HepG2 (cell line): ENCODE data around the gene FGF1. TPM values are rescaled to one million over a fixed set of nuclear protein-coding genes. Genes with fewer than 3 reads are reported as not detected.

ENCODE experiments used
- ATAC-seq: fragments of 200-7000 bp; cut with Tn5 transposase; 3 replicates; pipeline ENCODE4 v1.9.1; 2020; ENCODE audit warnings: mild to moderate bottlenecking, moderate library complexity
- BruUV-seq: library from RNA; stranded (reverse); fragments of 400-500 nt; replicated peaks from 2 replicates; lab custom pipeline; 2021; lab: Mats Ljungman, UMichigan
- CTCF ChIA-PET: fragments of 300-600 bp; formaldehyde crosslinking; extraction: SDS; loops from one replicate; lab custom pipeline; 2021; ENCODE audit warnings: low total read pairs, inconsistent platforms, low intra/inter-chr PET ratio; lab: Yijun Ruan, JAX
- POLR2A ChIA-PET: fragments of 350-600 bp; sonication (Branson Sonifier 250); formaldehyde crosslinking; loops from one replicate; lab custom pipeline; 2020; ENCODE audit warnings: antibody characterized with exemption, inconsistent platforms; lab: Yijun Ruan, JAX
- DNase-seq: peaks from one replicate; pipeline ENCODE4 v3.0.0-alpha.2; 2015; ENCODE audit warnings: low spot score
- FAIRE-seq: peaks from 3 replicates; lab custom pipeline; 2011; peaks lifted over from hg19 to GRCh38; lab: Jason Lieb, UNC
- H2AFZ ChIP-seq: one replicate; pipeline ENCODE4 v1.6.1; 2011; ENCODE audit warnings: low read length, inconsistent platforms
- H3K27ac ChIP-seq: fragments of 300-600 bp; 3 replicates; pipeline ENCODE4 v1.8.0; 2011; ENCODE audit warnings: mixed run types, mild to moderate bottlenecking, mixed read lengths, low read length, inconsistent platforms; ENCODE audit not compliant: insufficient read depth; ENCODE audit errors: extremely low read length
- H3K27me3 ChIP-seq, 2 experiments: fragments of 200-600 bp in 1 of 2; 2 replicates in 1 of 2; 3 replicates in 1 of 2; pipeline versions ENCODE4 v1.6.0 to v1.8.0; 2011; ENCODE audit warnings: low read length in 2 of 2, mild to moderate bottlenecking in 2 of 2, moderate library complexity in 2 of 2, inconsistent platforms in 1 of 2; ENCODE audit not compliant: insufficient read depth in 2 of 2, control insufficient read depth in 1 of 2
- H3K36me3 ChIP-seq, 2 experiments: fragments of 200-600 bp in 1 of 2; replicated peaks in 1 of 2; 2 replicates in 1 of 2; 3 replicates in 1 of 2; pipeline versions ENCODE4 v1.5.1 to v1.8.0; 2011; ENCODE audit warnings: low read length in 2 of 2, inconsistent platforms in 1 of 2; ENCODE audit not compliant: insufficient read depth in 2 of 2, control insufficient read depth in 1 of 2
- H3K4me1 ChIP-seq: 2 replicates; pipeline ENCODE4 v1.5.1; 2012; ENCODE audit warnings: low read length, inconsistent platforms; ENCODE audit not compliant: insufficient read depth
- H3K4me2 ChIP-seq: 2 replicates; pipeline ENCODE4 v1.6.0; 2011; ENCODE audit warnings: low read depth, low read length, inconsistent platforms
- H3K4me3 ChIP-seq, 3 experiments: fragments of 200-600 bp in 1 of 3; sonication (generic), shearing (Covaris generic) in 1 of 3; replicated peaks in 1 of 3; 2 replicates each; pipeline ENCODE4 v1.5.1; 2011 to 2016; ENCODE audit warnings: low read length in 3 of 3, inconsistent platforms in 2 of 3, low read depth in 2 of 3, mild to moderate bottlenecking in 2 of 3, control low read depth in 1 of 3, mixed read lengths in 1 of 3; ENCODE audit not compliant: insufficient read depth in 1 of 3
- H3K79me2 ChIP-seq: one replicate; pipeline ENCODE4 v1.6.1; 2011; ENCODE audit warnings: low read length, inconsistent platforms; ENCODE audit not compliant: insufficient read depth
- H3K9ac ChIP-seq: 2 replicates; pipeline ENCODE4 v1.6.0; 2011; ENCODE audit warnings: mild to moderate bottlenecking, low read depth, low read length, inconsistent platforms; ENCODE audit not compliant: insufficient read depth
- H3K9me3 ChIP-seq: 2 replicates; pipeline ENCODE4 v1.5.1; 2012; ENCODE audit warnings: mild to moderate bottlenecking, low read length
- H4K20me1 ChIP-seq: 2 replicates; pipeline ENCODE4 v1.6.0; 2011; ENCODE audit warnings: inconsistent platforms, mild to moderate bottlenecking, low read length, moderate library complexity; ENCODE audit not compliant: insufficient read depth
- BRF2 ChIP-seq: sonication (generic); formaldehyde crosslinking; IDR thresholded peaks from 2 replicates; pipeline ENCODE4 v1.8.1; 2022; ENCODE audit warnings: mild to moderate bottlenecking, missing genetic modification reagents
- CREBL2 ChIP-seq: sonication (generic); formaldehyde crosslinking; IDR thresholded peaks from 2 replicates; pipeline ENCODE4 v1.8.1; 2023; ENCODE audit warnings: missing genetic modification reagents, mild to moderate bottlenecking, borderline replicate concordance
- MATR3 ChIP-seq: sonication (generic); formaldehyde crosslinking; IDR thresholded peaks from 2 replicates; pipeline ENCODE4 v1.4.0; 2020; ENCODE audit warnings: missing genetic modification reagents
- MBD4 ChIP-seq: IDR thresholded peaks from 2 replicates; pipeline ENCODE4 v1.6.1; 2012; ENCODE audit warnings: low read length, inconsistent platforms, borderline replicate concordance
- PCBP2 ChIP-seq: fragments of 200-400 bp; formaldehyde crosslinking; optimal IDR thresholded peaks from 2 replicates; pipeline ENCODE3; 2018; ENCODE audit warnings: low read length, low read depth; ENCODE audit not compliant: poor library complexity, severe bottlenecking
- RNF2 ChIP-seq: fragments of 450-650 bp; conservative IDR thresholded peaks from 2 replicates; pipeline ENCODE4 v1.6.1; 2016; ENCODE audit warnings: low read depth
- TMF1 ChIP-seq: sonication (generic); formaldehyde crosslinking; IDR thresholded peaks from 2 replicates; pipeline ENCODE4 v1.8.1; 2022; ENCODE audit warnings: low read depth, missing genetic modification reagents
- ZC3H4 ChIP-seq: sonication (generic); formaldehyde crosslinking; IDR thresholded peaks from 2 replicates; pipeline ENCODE4 v1.4.0; 2020; ENCODE audit warnings: missing genetic modification reagents, borderline replicate concordance
- ZEB1 ChIP-seq: IDR thresholded peaks from 2 replicates; pipeline ENCODE4 v1.6.1; 2012; ENCODE audit warnings: mild to moderate bottlenecking, low read depth, inconsistent platforms; ENCODE audit not compliant: insufficient replicate concordance
- ZFAT ChIP-seq: sonication (generic); formaldehyde crosslinking; conservative IDR thresholded peaks from 2 replicates; pipeline ENCODE4 v1.8.1; 2023; ENCODE audit warnings: missing genetic modification reagents, inconsistent platforms
- ZKSCAN5 ChIP-seq: sonication (generic); formaldehyde crosslinking; IDR thresholded peaks from 2 replicates; pipeline ENCODE4 v1.5.1; 2020; ENCODE audit warnings: mild to moderate bottlenecking, missing genetic modification reagents
- ZNF280B ChIP-seq: sonication (generic); formaldehyde crosslinking; IDR thresholded peaks from 2 replicates; pipeline ENCODE4 v1.5.0; 2020; ENCODE audit warnings: missing genetic modification reagents, mild to moderate bottlenecking, borderline replicate concordance
- ZNF615 ChIP-seq: sonication (generic); formaldehyde crosslinking; IDR thresholded peaks from 2 replicates; pipeline ENCODE4 v1.5.0; 2020; ENCODE audit warnings: mild to moderate bottlenecking, missing genetic modification reagents, borderline replicate concordance
- ZNF816 ChIP-seq: sonication (generic); formaldehyde crosslinking; IDR thresholded peaks from 2 replicates; pipeline ENCODE4 v1.8.0; 2022; ENCODE audit warnings: missing genetic modification reagents, mild to moderate bottlenecking, borderline replicate concordance
- ZSCAN20 ChIP-seq: sonication (generic); formaldehyde crosslinking; IDR thresholded peaks from 2 replicates; pipeline ENCODE4 v1.4.0; 2020; ENCODE audit warnings: missing genetic modification reagents, mild to moderate bottlenecking, borderline replicate concordance
- WGBS: methylation state at CpG from one replicate; pipeline ENCODE4 v1.1.6; 2017; ENCODE audit warnings: low lambda C conversion rate; 5-methylcytosine and 5-hydroxymethylcytosine counted together
- in situ Hi-C: cut with HindIII; loops from 2 replicates; pipeline ENCODE4 v1.10.0; 2017; ENCODE audit warnings: low pct_unique_long_range_greater_than_20kb; ENCODE audit not compliant: extremely low pct_ligation_motif_present
- intact Hi-C: fragments of 100-400 bp; cut with micrococcal nuclease; formaldehyde crosslinking; loops from one replicate; pipeline ENCODE4 v1.10.0; 2022; ENCODE audit not compliant: unreplicated experiment
- polyA plus RNA-seq, 8 experiments: library from polyadenylated mRNA; depleted of rRNA in 3 of 8; stranded (reverse) in 7 of 8; unstranded in 1 of 8; fragments of >200 nt; fragmentation: Illumina TruSeq in 4 of 8; extraction: Trizol in 4 of 8; gene quantifications; 2 replicates each; pipeline versions ENCODE4 v1.2.1 to v1.2.3, GENCODE V29; 2011 to 2016; ENCODE audit warnings: low read depth in 4 of 8, missing spikeins in 1 of 8, mixed read lengths in 1 of 8; ENCODE audit not compliant: insufficient read depth in 1 of 8
- total RNA-seq, 5 experiments: library from RNA; depleted of rRNA; stranded (reverse); fragments of >200 nt; fragmentation: Illumina TruSeq; extraction: Trizol; gene quantifications; 2 replicates each; pipeline ENCODE4 v1.2.3, GENCODE V29; 2016; ENCODE audit warnings: low read depth in 1 of 5
- TF ChIP-seq, protein P1 (sequence below): sonication (generic); formaldehyde crosslinking; IDR thresholded peaks from 2 replicates; pipeline ENCODE4 v1.5.1; 2020; ENCODE audit warnings: mild to moderate bottlenecking, missing genetic modification reagents, borderline replicate concordance

The FGF1 gene
- total and polyA plus RNA-seq, 2 of the 13 experiments (the other 11 are each of a cell fraction or from before 2014, with no cell fraction given), result not detected

GRCh38 chr5:142676318-142676717, 9.6 kb downstream of the FGF1 start (continued):
- TF ChIP-seq ZNF280B (CRISPR knock-in tag), result no peak
- TF ChIP-seq ZNF615 (CRISPR knock-in tag), result no peak
- TF ChIP-seq ZC3H4 (CRISPR knock-in tag), result no peak
- TF ChIP-seq ZKSCAN5 (CRISPR knock-in tag), result no peak
- TF ChIP-seq MATR3 (CRISPR knock-in tag), result no peak

- Histone ChIP-seq H2AFZ (no peak overlapping the region), H3K4me3 (no peak overlapping the region), H3K4me2 (no peak overlapping the region), H3K79me2 (no peaks in the 10 kb centered on the region), H3K9me3 (no peaks in the 10 kb centered on the region), H3K27ac (no peak overlapping the region), H3K36me3 (no peaks in the 10 kb centered on the region), H3K9ac (no peak overlapping the region), H4K20me1 (no peaks in the 10 kb centered on the region), H3K27me3 (peaks cover 3 to 42% of the 10 kb centered on the region in 2 experiments; a peak in 2 of 5 replicates), H3K4me1 (peaks cover 11% of the 10 kb centered on the region)
- ATAC-seq (no peak), FAIRE-seq (no peak), DNase-seq (no peak)
- in situ Hi-C loops, result no loop called here
- CTCF ChIA-PET, result no interaction called here
- intact Hi-C loops, result no loop called here
- POLR2A ChIA-PET, result no interaction called here
- BruUV-seq, result no TSS peak
- 44% methylated on average over 19 of the region's 22 CpGs for WGBS
- TF ChIP-seq BRF2 (CRISPR knock-in tag) (no peak), ZFAT (CRISPR knock-in tag) (no peak), MBD4 (no peak), RNF2 (no peak), ZEB1 (no peak), PCBP2 (no peak), ZNF816 (no peak), ZSCAN20 (CRISPR knock-in tag) (no peak), TMF1 (CRISPR knock-in tag) (no peak), CREBL2 (CRISPR knock-in tag) (no peak)
- TF ChIP-seq, protein P1, sequence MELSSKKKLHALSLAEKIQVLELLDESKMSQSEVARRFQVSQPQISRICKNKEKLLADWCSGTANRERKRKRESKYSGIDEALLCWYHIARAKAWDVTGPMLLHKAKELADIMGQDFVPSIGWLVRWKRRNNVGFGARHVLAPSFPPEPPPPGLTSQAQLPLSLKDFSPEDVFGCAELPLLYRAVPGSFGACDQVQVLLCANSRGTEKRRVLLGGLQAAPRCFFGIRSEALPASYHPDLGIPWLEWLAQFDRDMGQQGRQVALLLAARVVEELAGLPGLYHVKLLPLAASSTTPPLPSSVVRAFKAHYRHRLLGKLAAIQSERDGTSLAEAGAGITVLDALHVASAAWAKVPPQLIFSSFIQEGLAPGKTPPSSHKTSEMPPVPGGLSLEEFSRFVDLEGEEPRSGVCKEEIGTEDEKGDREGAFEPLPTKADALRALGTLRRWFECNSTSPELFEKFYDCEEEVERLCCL (CRISPR knock-in tag), result no peak
These were observed 11.1 kb downstream of the FGF1 start for GRCh38 chr5:142674531-142675469.
